GM12875 (cell line): ENCODE results near the gene FADS2.

Source experiments
- H3K4me3 ChIP-seq: one replicate; pipeline ENCODE4 v1.5.1; 2011; ENCODE audit warnings: low read depth, low read length, control low read depth
- TF ChIP-seq, protein P1 (sequence below): IDR thresholded peaks from 2 replicates; pipeline ENCODE4 v1.5.1; 2011; ENCODE audit warnings: low read depth, mild to moderate bottlenecking, control low read depth, inconsistent platforms, low read length, moderate library complexity, borderline replicate concordance; ENCODE audit not compliant: insufficient read depth

The FADS2 gene

GRCh38 chr11:61827571-61828378 lies at the start of gene FADS2:
FADS2 (plus strand) TSS chr11:61828300; CDS start chr11:61828391, 91 bp downstream.
- TF ChIP-seq, protein P1, sequence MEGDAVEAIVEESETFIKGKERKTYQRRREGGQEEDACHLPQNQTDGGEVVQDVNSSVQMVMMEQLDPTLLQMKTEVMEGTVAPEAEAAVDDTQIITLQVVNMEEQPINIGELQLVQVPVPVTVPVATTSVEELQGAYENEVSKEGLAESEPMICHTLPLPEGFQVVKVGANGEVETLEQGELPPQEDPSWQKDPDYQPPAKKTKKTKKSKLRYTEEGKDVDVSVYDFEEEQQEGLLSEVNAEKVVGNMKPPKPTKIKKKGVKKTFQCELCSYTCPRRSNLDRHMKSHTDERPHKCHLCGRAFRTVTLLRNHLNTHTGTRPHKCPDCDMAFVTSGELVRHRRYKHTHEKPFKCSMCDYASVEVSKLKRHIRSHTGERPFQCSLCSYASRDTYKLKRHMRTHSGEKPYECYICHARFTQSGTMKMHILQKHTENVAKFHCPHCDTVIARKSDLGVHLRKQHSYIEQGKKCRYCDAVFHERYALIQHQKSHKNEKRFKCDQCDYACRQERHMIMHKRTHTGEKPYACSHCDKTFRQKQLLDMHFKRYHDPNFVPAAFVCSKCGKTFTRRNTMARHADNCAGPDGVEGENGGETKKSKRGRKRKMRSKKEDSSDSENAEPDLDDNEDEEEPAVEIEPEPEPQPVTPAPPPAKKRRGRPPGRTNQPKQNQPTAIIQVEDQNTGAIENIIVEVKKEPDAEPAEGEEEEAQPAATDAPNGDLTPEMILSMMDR = 0 out of 2 replicates have a peak, but pooled peaks have one; percentile 15
- H3K4me3 ChIP-seq = peak within 1 kb of the TSS; percentile 97

GRCh38 chr11:61778357-61778886 lies 49.7 kb upstream of the FADS2 start:
- TF ChIP-seq, protein P1 = no peak
- no peak overlapping the region for H3K4me3 ChIP-seq

- TF ChIP-seq, protein P1 = no peak
- no peak overlapping the region for H3K4me3 ChIP-seq
These were observed 49.0 kb upstream of the FADS2 start for GRCh38 chr11:61778920-61779650.

- TF ChIP-seq, protein P1 = no peak
- no peak overlapping the region for H3K4me3 ChIP-seq
These were observed 48.2 kb upstream of the FADS2 start for GRCh38 chr11:61779666-61780525.

- no peak overlapping the region for H3K4me3 ChIP-seq
- TF ChIP-seq, protein P1 = no peak
These were observed 47.4 kb upstream of the FADS2 start for GRCh38 chr11:61780581-61781162.

GRCh38 chr11:61781585-61781984 lies 46.5 kb upstream of the FADS2 start:
- TF ChIP-seq, protein P1 = no peak

More at GRCh38 chr11:61781585-61781984, 46.5 kb upstream of the FADS2 start:
- no peak overlapping the region for H3K4me3 ChIP-seq
